ENCODE measurements around the gene KCNK2.

KCNK2 gene

GRCh38 chr1:215147024-215147423 lies 64.5 kb downstream of the KCNK2 start:
- no peaks in the 10 kb centered on the region for H3K79me1 ChIP-seq (ENCODE audit: low read length)
- H3K36me3 ChIP-seq (ENCODE audit: control insufficient read depth in 1 of 2, insufficient read depth in 2 of 2, low read length in 2 of 2): no peaks in the 10 kb centered on the region
- H3K9me3 ChIP-seq (ENCODE audit: insufficient read depth, low read depth, low read length): no peaks in the 10 kb centered on the region
- no peaks in the 10 kb centered on the region for H3K4me1 ChIP-seq (ENCODE audit: control insufficient read depth in 1 of 2, insufficient read depth in 2 of 2, low read length in 2 of 2)
- H3K27me3 ChIP-seq (ENCODE audit: insufficient read depth, low read length): no peaks in the 10 kb centered on the region
- no peak overlapping the region for H3K23ac ChIP-seq (ENCODE audit: low read length)
- H3K9ac ChIP-seq (ENCODE audit: low read length): no peak overlapping the region
- no peak overlapping the region for H2BK5ac ChIP-seq (ENCODE audit: low read depth, low read length, poor library complexity)
- no peaks in the 10 kb centered on the region for H3K79me2 ChIP-seq (ENCODE audit: control insufficient read depth, insufficient read depth, low read length, poor library complexity)
- H4K12ac ChIP-seq (ENCODE audit: low read depth, low read length): no peak overlapping the region
- no peak overlapping the region for H2BK12ac ChIP-seq (ENCODE audit: low read length)
- no peak overlapping the region for H4K91ac ChIP-seq (ENCODE audit: low read depth, low read length)
- H3K27ac ChIP-seq (ENCODE audit: low read depth, low read length): no peak overlapping the region
- H3K14ac ChIP-seq (ENCODE audit: low read length): no peak overlapping the region
- no peak overlapping the region for H3K18ac ChIP-seq (ENCODE audit: low read length)
- H3K4ac ChIP-seq (ENCODE audit: low read depth, low read length): no peak overlapping the region
- H2AFZ ChIP-seq (ENCODE audit: insufficient read depth, low read length, poor library complexity): no peak overlapping the region
- no peak overlapping the region for H2BK120ac ChIP-seq (ENCODE audit: insufficient read depth, low read length, poor library complexity)
- no peak overlapping the region for H3K4me3 ChIP-seq (ENCODE audit: low read depth, low read length)
- DNase-seq: no peak
- no CpG with 5 or more reads among the region's 3 CpGs for WGBS (ENCODE audit: extremely low coverage, insufficient coverage, insufficient read length)
- no peak overlapping the region for H3K4me2 ChIP-seq (ENCODE audit: low read length)
- H4K8ac ChIP-seq (ENCODE audit: low read depth, low read length): no peak overlapping the region
- H2AK5ac ChIP-seq (ENCODE audit: low read length): no peak overlapping the region

DNA sequence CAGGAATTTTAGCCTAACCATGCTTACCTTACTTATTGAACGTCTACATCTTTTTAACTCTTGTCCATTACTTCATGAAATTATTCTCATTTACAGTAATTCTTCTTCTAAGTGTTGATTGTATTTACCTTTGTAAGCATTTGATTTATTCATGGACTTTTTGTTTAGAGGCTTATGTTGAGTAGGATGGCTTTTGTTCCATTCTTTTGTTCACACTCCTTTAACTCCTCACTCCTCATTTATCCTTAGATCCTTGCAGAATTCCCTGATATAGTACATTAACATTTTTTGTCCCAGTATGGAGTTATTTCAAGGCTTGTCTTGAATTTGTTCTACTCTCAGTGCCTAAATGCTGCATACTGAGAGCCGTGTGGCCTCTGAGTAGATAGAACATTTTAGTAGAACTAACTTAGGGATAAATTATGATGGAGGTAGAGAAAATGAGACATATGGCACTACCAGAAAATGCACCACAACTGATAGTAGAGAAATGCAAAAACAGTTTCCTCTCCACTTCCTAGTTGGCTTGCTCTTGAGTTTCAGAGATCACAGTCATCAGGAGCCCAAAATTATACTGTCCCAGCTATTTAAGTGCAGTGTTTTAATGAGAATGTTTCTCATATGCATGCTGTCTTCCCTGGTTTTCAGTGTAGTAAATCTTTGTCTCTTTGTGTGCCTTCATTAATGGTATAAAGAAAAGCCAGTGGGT lies 69.5 kb downstream of the KCNK2 start:
- Histone ChIP-seq H3K79me2 (ENCODE audit: control insufficient read depth, insufficient read depth, low read length, poor library complexity) (no peaks in the 10 kb centered on the region), H2BK12ac (ENCODE audit: low read length) (no peak overlapping the region), H2BK5ac (ENCODE audit: low read depth, low read length, poor library complexity) (no peak overlapping the region), H2BK120ac (ENCODE audit: insufficient read depth, low read length, poor library complexity) (no peak overlapping the region), H3K36me3 (ENCODE audit: control insufficient read depth in 1 of 2, insufficient read depth in 2 of 2, low read length in 2 of 2) (no peaks in the 10 kb centered on the region), H3K4ac (ENCODE audit: low read depth, low read length) (no peak overlapping the region), H3K18ac (ENCODE audit: low read length) (no peak overlapping the region), H3K79me1 (ENCODE audit: low read length) (no peaks in the 10 kb centered on the region), H2AFZ (ENCODE audit: insufficient read depth, low read length, poor library complexity) (no peak overlapping the region), H3K4me3 (ENCODE audit: low read depth, low read length) (no peak overlapping the region), H3K9me3 (ENCODE audit: insufficient read depth, low read depth, low read length) (no peaks in the 10 kb centered on the region), H3K4me2 (ENCODE audit: low read length) (no peak overlapping the region), H2AK5ac (ENCODE audit: low read length) (no peak overlapping the region), H3K14ac (ENCODE audit: low read length) (no peak overlapping the region), H3K27me3 (ENCODE audit: insufficient read depth, low read length) (no peaks in the 10 kb centered on the region), H4K8ac (ENCODE audit: low read depth, low read length) (no peak overlapping the region), H3K4me1 (ENCODE audit: control insufficient read depth in 1 of 2, insufficient read depth in 2 of 2, low read length in 2 of 2) (no peaks in the 10 kb centered on the region), H4K12ac (ENCODE audit: low read depth, low read length) (no peak overlapping the region), H3K9ac (ENCODE audit: low read length) (no peak overlapping the region), H4K91ac (ENCODE audit: low read depth, low read length) (no peak overlapping the region), H3K23ac (ENCODE audit: low read length) (no peak overlapping the region), H3K27ac (ENCODE audit: low read depth, low read length) (no peak overlapping the region)
- DNase-seq: no peak
- WGBS (ENCODE audit: extremely low coverage, insufficient coverage, insufficient read length): no CpG with 5 or more reads among the region's 2 CpGs

- Histone ChIP-seq H3K9me3 (ENCODE audit: insufficient read depth, low read depth, low read length) (no peaks in the 10 kb centered on the region), H4K8ac (ENCODE audit: low read depth, low read length) (no peak overlapping the region), H2AFZ (ENCODE audit: insufficient read depth, low read length, poor library complexity) (no peak overlapping the region), H3K18ac (ENCODE audit: low read length) (no peak overlapping the region), H3K4me1 (ENCODE audit: control insufficient read depth in 1 of 2, insufficient read depth in 2 of 2, low read length in 2 of 2) (no peaks in the 10 kb centered on the region), H3K79me2 (ENCODE audit: control insufficient read depth, insufficient read depth, low read length, poor library complexity) (no peaks in the 10 kb centered on the region), H3K27ac (ENCODE audit: low read depth, low read length) (no peak overlapping the region), H3K36me3 (ENCODE audit: control insufficient read depth in 1 of 2, insufficient read depth in 2 of 2, low read length in 2 of 2) (no peaks in the 10 kb centered on the region), H3K79me1 (ENCODE audit: low read length) (no peaks in the 10 kb centered on the region), H3K27me3 (ENCODE audit: insufficient read depth, low read length) (no peaks in the 10 kb centered on the region), H4K12ac (ENCODE audit: low read depth, low read length) (no peak overlapping the region), H3K9ac (ENCODE audit: low read length) (no peak overlapping the region), H2AK5ac (ENCODE audit: low read length) (no peak overlapping the region), H3K4me3 (ENCODE audit: low read depth, low read length) (no peak overlapping the region), H2BK120ac (ENCODE audit: insufficient read depth, low read length, poor library complexity) (no peak overlapping the region), H4K91ac (ENCODE audit: low read depth, low read length) (no peak overlapping the region), H3K4ac (ENCODE audit: low read depth, low read length) (no peak overlapping the region), H3K4me2 (ENCODE audit: low read length) (no peak overlapping the region), H2BK12ac (ENCODE audit: low read length) (no peak overlapping the region), H3K14ac (ENCODE audit: low read length) (no peak overlapping the region), H3K23ac (ENCODE audit: low read length) (no peak overlapping the region), H2BK5ac (ENCODE audit: low read depth, low read length, poor library complexity) (no peak overlapping the region)
- no peak for DNase-seq
- no CpG with 5 or more reads among the region's 1 CpG for WGBS (ENCODE audit: extremely low coverage, insufficient coverage, insufficient read length)
These were observed 73.7 kb downstream of the KCNK2 start for GRCh38 chr1:215156232-215156631.

GRCh38 chr1:215160351-215160750 lies 77.8 kb downstream of the KCNK2 start:
- Histone ChIP-seq H3K4ac (ENCODE audit: low read depth, low read length) (no peak overlapping the region), H3K79me1 (ENCODE audit: low read length) (no peaks in the 10 kb centered on the region), H3K27me3 (ENCODE audit: insufficient read depth, low read length) (no peaks in the 10 kb centered on the region), H3K4me3 (ENCODE audit: low read depth, low read length) (no peak overlapping the region), H4K12ac (ENCODE audit: low read depth, low read length) (no peak overlapping the region), H3K4me1 (ENCODE audit: control insufficient read depth in 1 of 2, insufficient read depth in 2 of 2, low read length in 2 of 2) (no peaks in the 10 kb centered on the region), H2AK5ac (ENCODE audit: low read length) (no peak overlapping the region), H4K91ac (ENCODE audit: low read depth, low read length) (no peak overlapping the region), H3K36me3 (ENCODE audit: control insufficient read depth in 1 of 2, insufficient read depth in 2 of 2, low read length in 2 of 2) (no peaks in the 10 kb centered on the region), H2BK120ac (ENCODE audit: insufficient read depth, low read length, poor library complexity) (no peak overlapping the region), H2BK12ac (ENCODE audit: low read length) (no peak overlapping the region), H2BK5ac (ENCODE audit: low read depth, low read length, poor library complexity) (no peak overlapping the region), H3K23ac (ENCODE audit: low read length) (no peak overlapping the region), H3K14ac (ENCODE audit: low read length) (no peak overlapping the region), H3K9me3 (ENCODE audit: insufficient read depth, low read depth, low read length) (no peaks in the 10 kb centered on the region), H3K9ac (ENCODE audit: low read length) (no peak overlapping the region), H3K4me2 (ENCODE audit: low read length) (no peak overlapping the region), H2AFZ (ENCODE audit: insufficient read depth, low read length, poor library complexity) (no peak overlapping the region), H3K18ac (ENCODE audit: low read length) (no peak overlapping the region), H3K79me2 (ENCODE audit: control insufficient read depth, insufficient read depth, low read length, poor library complexity) (no peaks in the 10 kb centered on the region), H4K8ac (ENCODE audit: low read depth, low read length) (no peak overlapping the region), H3K27ac (ENCODE audit: low read depth, low read length) (no peak overlapping the region)
- DNase-seq: no peak
- WGBS (ENCODE audit: extremely low coverage, insufficient coverage, insufficient read length): no CpG with 5 or more reads among the region's 1 CpG

Measured in trophoblast cell (in vitro differentiated cells and primary cell).